Measurements from ENCODE around the gene SQOR.

GRCh38 chr15:45720183-45720582 lies 85.4 kb downstream of the SQOR start:
- TF ChIP-seq CTCF (IDR thresholded peaks at IDR 0.05) = no peak
- no peak for TF ChIP-seq RAD21 (conservative IDR thresholded peaks at IDR 0.05 in 1 of 2, IDR thresholded peaks at IDR 0.05 in 1 of 2)
- TF ChIP-seq KDM5A (IDR thresholded peaks at IDR 0.05) = no peak
- TF ChIP-seq MAX (IDR thresholded peaks at IDR 0.05) = no peak
- no peak for TF ChIP-seq EP300 (IDR thresholded peaks at IDR 0.05)
- TF ChIP-seq HDAC2 (IDR thresholded peaks at IDR 0.05) = no peak
- no peak for TF ChIP-seq PHF8 (IDR thresholded peaks at IDR 0.05; ENCODE audit: borderline replicate concordance, low read depth)
- TF ChIP-seq POLR2A (IDR thresholded peaks at IDR 0.05; ENCODE audit: low read length) = no peak
- TF ChIP-seq CEBPB (IDR thresholded peaks at IDR 0.05) = no peak
- TF ChIP-seq POLR2AphosphoS2 (conservative IDR thresholded peaks at IDR 0.05; ENCODE audit: low read length) = no peak
- no peak for TF ChIP-seq REST (IDR thresholded peaks at IDR 0.05)
- no peak for TF ChIP-seq ESRRA (IDR thresholded peaks at IDR 0.05; ENCODE audit: borderline replicate concordance, low read length)
